Activated T-helper 9 cell treated with anti-CD3 and anti-CD28 coated beads, Interleukin-2, amount 50 U/mL, for 16 hours (primary cell): ENCODE measurements around the gene ALX3.

Source experiments
- DNase-seq: peaks from one replicate; pipeline ENCODE4 v3.0.0-alpha.2; 2020; ENCODE audit warnings: low read depth

ALX3 gene

GRCh38 chr1:110065841-110066240, 4.6 kb downstream of the ALX3 start:
- no peak for DNase-seq

- no peak for DNase-seq
Measured at GRCh38 chr1:110064576-110065337, 5.7 kb downstream of the ALX3 start.

GRCh38 chr1:110063781-110064180, 6.7 kb downstream of the ALX3 start:
- DNase-seq: no peak

DNA sequence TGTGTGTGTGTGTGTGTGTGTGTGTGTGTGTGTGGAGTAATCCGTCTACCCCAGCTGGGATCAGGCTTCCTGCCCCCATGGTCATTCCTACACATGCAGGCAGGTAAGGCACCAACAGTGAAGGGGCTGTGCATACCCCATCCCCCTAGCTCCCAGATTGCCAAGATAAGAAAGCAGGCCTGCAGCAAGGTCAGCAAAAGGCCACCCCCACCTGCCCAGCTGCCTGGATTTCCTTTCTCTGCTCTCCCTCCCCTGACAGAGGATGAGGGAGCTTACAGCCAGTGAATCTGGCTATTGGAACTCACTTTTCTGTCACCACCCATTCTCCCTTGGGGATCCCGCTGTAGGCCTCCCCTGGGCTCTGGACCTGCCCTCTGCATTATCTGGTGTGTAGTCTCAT, 7.9 kb downstream of the ALX3 start:
- no peak for DNase-seq

DNA sequence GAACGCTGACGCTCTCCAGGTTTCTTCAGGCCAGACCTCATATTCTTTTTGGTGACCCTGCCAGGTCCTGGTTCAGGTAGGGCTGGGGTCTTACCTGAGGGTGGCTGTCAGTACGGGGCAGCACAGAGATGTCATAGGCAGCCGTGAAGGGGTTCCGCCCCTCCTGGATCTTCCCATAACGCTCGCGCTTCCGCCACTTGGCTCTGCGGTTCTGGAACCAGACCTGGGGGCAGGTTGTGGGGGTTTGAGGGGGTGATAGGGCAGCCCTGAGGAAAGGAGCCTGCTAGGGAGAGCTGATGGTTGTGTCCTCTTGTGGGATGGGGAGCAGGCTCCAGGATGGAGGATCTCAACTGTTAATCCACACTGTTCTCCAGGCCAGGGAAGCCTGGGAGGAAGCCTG, 9.1 kb downstream of the ALX3 start:
- DNase-seq: no peak

- DNase-seq: no peak
Measured at GRCh38 chr1:110060662-110061060, 9.8 kb downstream of the ALX3 start.

DNA sequence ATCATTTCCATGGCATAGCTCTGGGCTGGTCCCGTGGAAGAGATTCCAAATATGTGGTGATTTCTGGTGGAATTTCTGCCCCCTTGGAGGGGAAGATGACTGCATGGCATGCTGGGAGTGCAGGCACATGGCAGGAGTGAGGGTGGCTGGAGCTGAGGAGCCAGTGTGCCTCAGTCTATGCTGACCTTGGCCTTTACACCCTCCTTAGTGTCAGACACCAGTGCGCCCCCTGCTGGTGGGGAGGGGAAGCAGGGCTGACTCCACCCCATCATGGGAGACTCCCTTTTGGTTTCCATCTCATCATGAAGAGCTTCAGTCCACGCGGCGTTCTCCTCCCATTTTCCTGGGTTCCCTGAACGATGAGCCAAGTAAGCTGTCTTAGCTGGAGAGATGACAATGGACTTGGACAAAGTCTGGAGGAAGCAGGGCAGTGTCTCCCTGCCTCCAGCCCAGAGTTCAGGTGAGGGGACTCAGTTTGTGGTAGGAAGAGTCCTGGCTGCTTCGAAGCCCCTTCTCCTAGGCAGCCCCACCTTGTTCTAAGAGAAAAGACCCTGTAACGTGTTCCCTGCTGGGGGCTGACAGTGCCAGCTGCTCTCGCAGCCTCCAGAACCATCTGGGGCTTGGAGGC, 10.3 kb downstream of the ALX3 start:
- peak; percentile 66 for DNase-seq

DNA sequence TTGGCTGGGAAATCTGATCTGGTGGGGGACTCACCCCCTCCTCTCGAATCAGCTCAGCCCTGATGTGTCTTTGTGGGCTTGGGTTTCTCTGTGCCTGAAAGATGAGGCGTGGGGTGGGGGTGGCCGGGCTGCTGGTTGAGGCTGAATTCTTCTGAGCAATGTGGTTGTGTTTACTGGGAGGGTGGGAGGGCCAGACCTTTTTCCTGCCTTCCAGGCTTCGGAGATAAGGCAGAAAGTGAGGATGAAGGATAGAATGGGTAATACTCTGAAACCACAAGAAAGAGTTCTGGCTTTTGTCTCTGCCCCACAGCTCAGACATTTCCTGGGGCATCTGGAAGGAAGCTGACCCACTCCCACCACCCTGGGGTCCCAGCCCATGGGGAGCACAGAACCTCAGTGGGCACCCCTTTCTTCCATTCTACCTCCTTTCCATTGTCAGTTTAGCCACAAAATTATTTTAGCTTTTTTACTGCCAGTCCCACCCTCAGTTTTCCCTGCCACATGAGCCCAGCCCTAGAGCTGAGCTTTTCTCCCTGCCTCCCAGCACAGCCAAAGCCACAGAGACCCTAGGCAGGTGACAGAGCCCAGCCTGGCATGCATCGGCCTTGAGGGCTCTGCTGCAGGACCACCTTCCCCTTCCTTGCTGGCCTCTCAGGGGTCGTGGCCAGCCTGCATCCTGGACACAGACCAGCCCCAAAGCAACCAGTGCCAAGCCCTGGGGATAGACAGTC, 11.2 kb downstream of the ALX3 start:
- DNase-seq: no peak

GRCh38 chr1:110058591-110058990, 11.9 kb downstream of the ALX3 start:
- DNase-seq: no peak

GRCh38 chr1:110057963-110058518, 12.4 kb downstream of the ALX3 start:
- no peak for DNase-seq

DNA sequence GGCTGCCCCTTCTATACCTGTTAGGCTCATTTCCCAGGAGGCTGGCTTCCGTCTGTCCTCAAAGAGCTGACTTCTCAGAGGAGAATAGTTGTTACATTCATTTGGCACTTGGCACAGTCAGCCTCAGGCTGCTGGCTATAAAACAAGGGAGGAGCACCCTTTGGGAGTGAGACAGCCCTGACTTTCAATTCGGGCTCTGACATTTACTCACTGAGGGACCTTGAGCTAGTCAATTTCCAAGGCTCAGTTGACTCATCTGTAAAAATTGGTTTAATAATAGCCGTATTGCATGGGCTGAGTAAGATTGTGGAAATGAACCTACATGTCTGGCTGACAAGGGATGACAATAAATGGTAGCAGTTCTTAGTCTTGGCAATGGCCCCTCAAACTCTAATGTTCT, 13.7 kb downstream of the ALX3 start:
- no peak for DNase-seq

DNA sequence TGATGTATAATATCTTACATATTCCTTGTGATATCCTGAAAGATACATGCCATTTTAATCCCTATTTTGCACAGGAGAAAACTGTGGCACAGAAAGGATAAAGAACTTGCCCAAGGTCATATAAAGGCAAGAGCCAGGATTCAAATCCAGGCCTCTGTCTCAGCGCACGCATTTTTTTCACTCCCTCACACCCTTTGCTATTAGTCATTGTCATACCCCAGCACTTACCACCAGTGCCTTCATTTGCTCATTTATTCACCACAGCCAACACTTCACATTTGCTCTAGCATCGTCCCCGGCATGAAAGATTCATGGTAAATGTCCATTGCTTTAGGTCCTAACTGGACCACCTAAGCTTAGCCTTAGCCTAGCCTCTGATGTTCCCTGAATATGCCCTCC, 14.2 kb downstream of the ALX3 start:
- no peak for DNase-seq

- no peak for DNase-seq
Measured at GRCh38 chr1:110055493-110056284, 14.8 kb downstream of the ALX3 start.

DNA sequence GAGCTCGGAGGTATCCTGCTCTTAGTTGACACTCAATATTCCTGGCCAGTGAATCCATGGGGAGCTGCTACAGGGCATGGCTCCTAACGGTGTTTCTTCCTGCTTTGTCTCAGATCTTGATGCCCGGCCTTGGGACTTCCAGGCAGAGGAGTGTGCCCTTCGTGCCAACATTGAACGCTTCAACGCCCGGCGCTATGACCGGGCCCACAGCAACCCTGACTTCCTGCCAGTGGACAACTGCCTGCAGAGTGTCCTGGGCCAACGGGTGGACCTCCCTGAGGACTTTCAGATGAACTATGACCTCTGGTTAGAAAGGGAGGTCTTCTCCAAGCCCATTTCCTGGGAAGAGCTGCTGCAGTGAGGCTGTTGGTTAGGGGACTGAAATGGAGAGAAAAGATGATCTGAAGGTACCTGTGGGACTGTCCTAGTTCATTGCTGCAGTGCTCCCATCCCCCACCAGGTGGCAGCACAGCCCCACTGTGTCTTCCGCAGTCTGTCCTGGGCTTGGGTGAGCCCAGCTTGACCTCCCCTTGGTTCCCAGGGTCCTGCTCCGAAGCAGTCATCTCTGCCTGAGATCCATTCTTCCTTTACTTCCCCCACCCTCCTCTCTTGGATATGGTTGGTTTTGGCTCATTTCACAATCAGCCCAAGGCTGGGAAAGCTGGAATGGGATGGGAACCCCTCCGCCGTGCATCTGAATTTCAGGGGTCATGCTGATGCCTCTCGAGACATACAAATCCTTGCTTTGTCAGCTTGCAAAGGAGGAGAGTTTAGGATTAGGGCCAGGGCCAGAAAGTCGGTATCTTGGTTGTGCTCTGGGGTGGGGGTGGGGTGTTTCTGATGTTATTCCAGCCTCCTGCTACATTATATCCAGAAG, 16.7 kb downstream of the ALX3 start:
- DNase-seq: peak; percentile 60

DNA sequence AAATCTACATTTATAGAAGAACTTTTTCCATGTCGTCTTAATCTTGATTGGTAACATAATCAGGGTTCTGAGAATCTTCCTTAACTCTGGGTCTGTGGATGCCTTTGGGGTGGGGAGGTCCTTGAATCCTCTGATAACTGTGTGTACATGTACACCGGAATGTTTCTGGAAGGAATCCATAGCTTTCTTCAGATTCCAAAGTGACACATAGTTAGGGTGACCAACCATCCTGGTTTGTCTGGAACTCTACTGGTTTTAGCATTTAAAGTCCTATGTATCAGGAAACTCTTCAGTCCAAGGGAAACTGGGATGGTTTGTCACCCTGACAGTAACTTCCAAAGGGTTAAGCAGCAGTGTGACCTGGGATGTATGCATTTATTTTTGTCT, 19.2 kb downstream of the ALX3 start:
- no peak for DNase-seq

DNA sequence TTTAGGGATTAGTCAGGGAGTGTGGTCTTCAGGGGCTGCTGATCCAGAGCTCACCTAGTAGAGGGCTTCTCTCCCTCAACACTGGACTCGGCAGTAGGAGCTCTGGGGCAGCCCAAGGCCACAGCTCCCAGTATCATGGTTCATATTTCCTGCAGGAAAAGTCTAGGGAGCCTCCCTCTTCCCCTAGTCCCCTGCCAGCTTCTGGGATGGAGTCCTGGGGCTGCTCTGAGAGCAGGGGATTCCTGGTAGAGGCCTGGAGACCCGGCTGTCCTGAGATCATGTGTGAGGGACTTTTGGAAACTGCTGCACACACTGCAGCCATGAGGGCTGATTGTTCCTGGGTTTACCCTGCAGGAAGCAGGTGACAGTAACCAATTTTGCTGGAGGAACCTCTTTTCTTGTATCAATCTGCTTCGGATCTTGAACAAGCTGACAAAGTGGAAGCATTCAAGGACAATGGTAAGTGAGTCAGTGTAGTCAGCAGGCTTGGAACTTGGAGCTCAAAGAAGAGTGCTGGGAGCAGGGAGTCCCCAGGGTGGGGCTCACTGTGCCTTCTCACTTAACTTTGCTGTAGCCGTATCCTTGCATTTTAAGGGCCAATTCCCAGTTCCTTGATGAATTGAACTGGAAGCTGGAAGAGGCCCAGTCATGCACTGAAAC, 19.7 kb downstream of the ALX3 start:
- DNase-seq: no peak

GRCh38 chr1:110049801-110050601, 20.5 kb downstream of the ALX3 start:
- DNase-seq: no peak

DNA sequence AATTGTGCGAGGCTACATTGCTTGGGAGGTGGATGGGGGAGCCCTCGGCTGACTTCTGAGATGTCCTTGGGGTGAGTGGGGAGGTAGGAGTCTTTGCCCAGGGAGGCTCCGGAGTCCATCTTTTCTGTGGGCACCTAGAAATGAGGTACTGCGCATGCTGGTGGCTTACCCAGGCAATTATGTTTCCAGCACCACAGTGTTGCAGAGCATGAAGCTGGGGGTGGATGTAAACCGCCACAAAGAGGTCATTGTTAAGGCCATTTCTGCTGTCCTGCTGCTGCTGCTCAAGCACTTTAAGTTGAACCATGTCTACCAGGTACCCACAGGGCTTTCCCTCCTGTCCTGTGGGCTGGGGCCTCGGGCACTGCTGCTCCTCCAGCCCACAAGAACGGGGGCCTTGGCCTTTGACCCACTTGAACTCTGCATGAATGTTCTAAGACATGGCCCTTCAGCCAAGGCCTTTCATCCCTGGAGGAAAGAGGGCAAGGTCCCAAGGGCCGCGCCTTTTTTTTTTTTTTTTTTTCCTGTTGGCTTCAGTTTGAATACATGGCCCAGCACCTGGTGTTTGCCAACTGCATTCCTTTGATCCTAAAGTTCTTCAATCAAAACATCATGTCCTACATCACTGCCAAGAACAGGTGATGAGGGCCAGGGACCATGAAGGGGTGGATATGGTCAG, 21.4 kb downstream of the ALX3 start:
- DNase-seq: no peak

GRCh38 chr1:110048240-110048639, 22.2 kb downstream of the ALX3 start:
- no peak for DNase-seq
